Coronary artery (tissue), 2 donors: ENCODE data around the gene TMPRSS9.
A peak's percentile ranks its signal among the peaks of the same experiment; 100 is the strongest.

Experiments
- DNase-seq: peaks from one replicate; pipeline ENCODE4 v3.0.0-alpha.2; 2017; ENCODE audit warnings: low spot score
- H3K27ac ChIP-seq, 2 donors: fragments of 200-600 bp; sonication (generic); one replicate each; pipeline ENCODE4 v1.5.1; 2016 to 2019
- H3K4me3 ChIP-seq: fragments of 200-600 bp; sonication (generic); 2 replicates; pipeline ENCODE4 v1.5.1; 2016; ENCODE audit warnings: mild to moderate bottlenecking, moderate library complexity
- CTCF ChIP-seq: fragments of 200-600 bp; sonication (generic); IDR thresholded peaks from one replicate; pipeline ENCODE4 v1.5.1; 2019; ENCODE audit warnings: antibody characterized with exemption

The TMPRSS9 gene

GRCh38 chr19:2359992-2360685 is at the start of gene TMPRSS9:
Gene TMPRSS9, plus strand, starts transcription at chr19:2360265. Its CDS starts 29,521 bp downstream, at chr19:2389786.
- H3K4me3 ChIP-seq = no peak within 1 kb of the TSS

GRCh38 chr19:2311093-2311492 is 49.0 kb upstream of the TMPRSS9 start:
- no peak for DNase-seq
- no peak overlapping the region for H3K4me3 ChIP-seq
- H3K27ac ChIP-seq = no peak overlapping the region
- no peak for TF ChIP-seq CTCF

More at GRCh38 chr19:2359992-2360685, at the start of gene TMPRSS9:
- H3K27ac ChIP-seq = no peak within 1 kb of the TSS
- no peak for DNase-seq
- TF ChIP-seq CTCF = no peak

- TF ChIP-seq CTCF = no peak
- no peak overlapping the region for H3K4me3 ChIP-seq
- H3K27ac ChIP-seq = no peak overlapping the region
- no peak for DNase-seq
Measured at GRCh38 chr19:2312820-2313501, 47.1 kb upstream of the TMPRSS9 start.

- Histone ChIP-seq H3K27ac (peak overlapping the region in 1 of 2 donors; percentile 37), H3K4me3 (no peak overlapping the region)
- TF ChIP-seq CTCF = no peak
- no peak for DNase-seq
Measured at GRCh38 chr19:2315121-2315817, 44.8 kb upstream of the TMPRSS9 start.

- DNase-seq = no peak
- peak overlapping the region in 1 of 2 donors; percentile 37 for H3K27ac ChIP-seq
- no peak overlapping the region for H3K4me3 ChIP-seq
- TF ChIP-seq CTCF = peak; percentile 21
Measured at GRCh38 chr19:2315818-2316353, 44.2 kb upstream of the TMPRSS9 start.

- DNase-seq = no peak
- Histone ChIP-seq H3K27ac (no peak overlapping the region), H3K4me3 (no peak overlapping the region)
- TF ChIP-seq CTCF = no peak
Measured at GRCh38 chr19:2317300-2317699, 42.8 kb upstream of the TMPRSS9 start.
